HUES6 (cell line): ENCODE measurements around the gene CCDC14.
A peak's percentile ranks its signal among the peaks of the same experiment; 100 is the strongest.

ENCODE experiments used
- H3K27ac ChIP-seq: 2 replicates; pipeline ENCODE4 v1.7.0; 2013; ENCODE audit warnings: low read depth, mild to moderate bottlenecking, low read length, inconsistent platforms
- H3K27me3 ChIP-seq: 2 replicates; pipeline ENCODE4 v1.6.1; 2013; ENCODE audit warnings: low read length; ENCODE audit not compliant: control insufficient read depth, insufficient read depth
- H3K36me3 ChIP-seq: 2 replicates; pipeline ENCODE4 v1.6.1; 2013; ENCODE audit warnings: low read length; ENCODE audit not compliant: control insufficient read depth, insufficient read depth
- H3K4me1 ChIP-seq: 2 replicates; pipeline ENCODE4 v1.6.1; 2013; ENCODE audit warnings: low read length; ENCODE audit not compliant: control insufficient read depth, insufficient read depth
- H3K4me3 ChIP-seq: 2 replicates; pipeline ENCODE4 v1.5.1; 2013; ENCODE audit warnings: low read depth, low read length
- H3K9ac ChIP-seq: one replicate; pipeline ENCODE4 v1.6.1; 2013; ENCODE audit warnings: mild to moderate bottlenecking, low read length
- H3K9me3 ChIP-seq: 2 replicates; pipeline ENCODE4 v1.6.1; 2013; ENCODE audit warnings: low read depth, low read length; ENCODE audit not compliant: control insufficient read depth, insufficient read depth

CCDC14 gene

GRCh38 chr3:123961508-123961856 lies 453 bp upstream of the CCDC14 start:
- H3K27ac ChIP-seq, result no peak overlapping the region
- H3K4me3 ChIP-seq, result peak overlapping the region; percentile 57
- H3K4me1 ChIP-seq, result peaks cover 7% of the 10 kb centered on the region
- peaks cover 2% of the 10 kb centered on the region for H3K36me3 ChIP-seq
- no peaks in the 10 kb centered on the region for H3K9me3 ChIP-seq
- H3K9ac ChIP-seq, result no peak overlapping the region
- peaks cover 29% of the 10 kb centered on the region for H3K27me3 ChIP-seq

- Histone ChIP-seq H3K9ac (no peak overlapping the region), H3K27me3 (no peaks in the 10 kb centered on the region), H3K27ac (no peak overlapping the region), H3K36me3 (peaks cover 69% of the 10 kb centered on the region), H3K4me3 (no peak overlapping the region), H3K4me1 (no peaks in the 10 kb centered on the region), H3K9me3 (no peaks in the 10 kb centered on the region)
These were observed 7.3 kb downstream of the CCDC14 start for GRCh38 chr3:123953735-123954134.

DNA sequence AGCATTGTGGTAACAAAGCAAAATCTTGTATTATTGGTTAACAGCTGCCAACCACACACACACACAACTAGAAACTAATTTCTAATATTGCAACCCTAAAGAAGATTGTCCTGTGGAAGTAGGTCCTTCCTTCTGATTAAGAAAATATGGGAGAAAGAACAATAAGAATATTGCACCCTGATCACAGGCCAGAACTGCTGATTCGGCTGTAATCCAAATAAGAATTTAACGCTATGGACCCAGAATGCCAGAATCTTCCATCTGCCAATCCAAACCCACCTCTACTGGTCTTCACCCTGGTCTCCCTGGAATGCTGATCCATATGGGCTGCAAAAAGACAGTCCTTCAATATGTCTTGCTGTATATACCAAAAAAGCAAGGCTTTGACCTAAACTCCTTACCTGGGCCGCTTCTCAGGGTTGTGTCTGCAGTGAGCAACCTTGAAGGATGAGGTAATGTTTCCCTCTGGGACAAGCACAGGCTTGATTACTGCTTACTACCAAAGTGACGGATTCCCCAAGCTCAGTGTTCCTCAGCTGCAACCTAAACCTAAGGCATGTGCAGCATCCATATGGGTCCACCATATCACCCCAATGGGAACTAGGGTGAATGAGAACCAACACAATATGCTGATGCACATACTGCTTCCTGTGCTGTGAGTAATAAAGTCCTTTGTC lies 8.0 kb downstream of the CCDC14 start:
- Histone ChIP-seq H3K27me3 (no peaks in the 10 kb centered on the region), H3K4me3 (no peak overlapping the region), H3K9me3 (no peaks in the 10 kb centered on the region), H3K4me1 (no peaks in the 10 kb centered on the region), H3K27ac (no peak overlapping the region), H3K9ac (no peak overlapping the region), H3K36me3 (peaks cover 76% of the 10 kb centered on the region)

GRCh38 chr3:123951522-123952447 lies 9.2 kb downstream of the CCDC14 start:
- no peaks in the 10 kb centered on the region for H3K9me3 ChIP-seq
- H3K27me3 ChIP-seq, result no peaks in the 10 kb centered on the region
- H3K9ac ChIP-seq, result no peak overlapping the region
- no peak overlapping the region for H3K4me3 ChIP-seq
- H3K4me1 ChIP-seq, result no peaks in the 10 kb centered on the region
- H3K36me3 ChIP-seq, result peaks cover 86% of the 10 kb centered on the region
- no peak overlapping the region for H3K27ac ChIP-seq

GRCh38 chr3:123949641-123950040 lies 11.4 kb downstream of the CCDC14 start:
- H3K36me3 ChIP-seq, result peaks cover 85% of the 10 kb centered on the region
- H3K27ac ChIP-seq, result no peak overlapping the region

GRCh38 chr3:123948449-123948848 lies 12.6 kb downstream of the CCDC14 start:
- no peaks in the 10 kb centered on the region for H3K27me3 ChIP-seq
- no peak overlapping the region for H3K9ac ChIP-seq
- no peak overlapping the region for H3K4me3 ChIP-seq
- no peaks in the 10 kb centered on the region for H3K4me1 ChIP-seq
- H3K9me3 ChIP-seq, result no peaks in the 10 kb centered on the region
- no peak overlapping the region for H3K27ac ChIP-seq
- peaks cover 88% of the 10 kb centered on the region for H3K36me3 ChIP-seq

More at GRCh38 chr3:123949641-123950040, 11.4 kb downstream of the CCDC14 start:
- H3K4me1 ChIP-seq, result no peaks in the 10 kb centered on the region
- no peak overlapping the region for H3K4me3 ChIP-seq
- no peak overlapping the region for H3K9ac ChIP-seq
- H3K27me3 ChIP-seq, result no peaks in the 10 kb centered on the region
- H3K9me3 ChIP-seq, result no peaks in the 10 kb centered on the region

- Histone ChIP-seq H3K27me3 (no peaks in the 10 kb centered on the region), H3K27ac (no peak overlapping the region), H3K36me3 (peaks cover 87% of the 10 kb centered on the region), H3K4me3 (no peak overlapping the region), H3K4me1 (no peaks in the 10 kb centered on the region), H3K9me3 (no peaks in the 10 kb centered on the region), H3K9ac (no peak overlapping the region)
These were observed 13.5 kb downstream of the CCDC14 start for GRCh38 chr3:123947482-123947881.

GRCh38 chr3:123941542-123941941 lies 19.5 kb downstream of the CCDC14 start:
- H3K4me1 ChIP-seq, result no peaks in the 10 kb centered on the region
- no peak overlapping the region for H3K4me3 ChIP-seq
- H3K36me3 ChIP-seq, result peaks cover 82% of the 10 kb centered on the region
- no peaks in the 10 kb centered on the region for H3K27me3 ChIP-seq
- no peak overlapping the region for H3K9ac ChIP-seq
- H3K9me3 ChIP-seq, result no peaks in the 10 kb centered on the region
- no peak overlapping the region for H3K27ac ChIP-seq

GRCh38 chr3:123941121-123941520 lies 19.9 kb downstream of the CCDC14 start:
- H3K9me3 ChIP-seq, result no peaks in the 10 kb centered on the region
- peaks cover 79% of the 10 kb centered on the region for H3K36me3 ChIP-seq
- H3K4me1 ChIP-seq, result no peaks in the 10 kb centered on the region
- no peaks in the 10 kb centered on the region for H3K27me3 ChIP-seq
- H3K4me3 ChIP-seq, result no peak overlapping the region
- no peak overlapping the region for H3K27ac ChIP-seq
- H3K9ac ChIP-seq, result no peak overlapping the region

GRCh38 chr3:123939706-123940105 lies 21.3 kb downstream of the CCDC14 start:
- Histone ChIP-seq H3K9ac (no peak overlapping the region), H3K4me1 (no peaks in the 10 kb centered on the region), H3K36me3 (peaks cover 76% of the 10 kb centered on the region), H3K4me3 (no peak overlapping the region), H3K27me3 (no peaks in the 10 kb centered on the region), H3K27ac (no peak overlapping the region), H3K9me3 (no peaks in the 10 kb centered on the region)

DNA sequence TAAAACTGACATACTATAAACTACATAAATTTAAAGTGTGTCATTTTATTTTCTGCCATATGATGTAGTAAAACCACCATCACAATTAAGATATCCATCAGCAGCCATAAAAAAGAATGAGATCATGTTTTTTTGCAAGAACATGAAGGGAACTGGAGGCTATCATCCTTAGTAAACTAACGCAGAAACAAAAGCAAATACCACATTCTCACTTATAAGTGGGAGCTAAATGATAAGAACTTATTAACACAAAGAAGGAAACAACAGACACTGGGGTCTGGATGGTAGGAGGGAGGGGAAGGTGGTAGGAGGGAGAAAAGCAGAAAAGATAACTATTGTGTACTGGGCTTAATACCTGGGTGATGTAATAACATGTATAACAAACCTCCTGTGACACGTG lies 24.6 kb downstream of the CCDC14 start:
- Histone ChIP-seq H3K4me1 (no peaks in the 10 kb centered on the region), H3K27me3 (no peaks in the 10 kb centered on the region), H3K36me3 (peaks cover 72% of the 10 kb centered on the region), H3K9ac (no peak overlapping the region), H3K9me3 (no peaks in the 10 kb centered on the region), H3K27ac (no peak overlapping the region), H3K4me3 (no peak overlapping the region)
